SK-N-SH treated with all-trans-retinoic acid at 6 μM for 48 hours (cell line): ENCODE data around the gene FIGN.

ENCODE experiments used
- ATAC-seq: fragments of 200-7000 bp; cut with Tn5 transposase; 3 replicates; pipeline ENCODE4 v1.9.1; 2020; ENCODE audit warnings: mild to moderate bottlenecking, moderate library complexity
- ARNTL ChIP-seq: fragments of 450-650 bp; formaldehyde crosslinking; IDR thresholded peaks from 2 replicates; pipeline ENCODE4 v1.5.0; 2020; ENCODE audit warnings: low read depth, mild to moderate bottlenecking, moderate library complexity, borderline replicate concordance
- BACH2 ChIP-seq: fragments of 250-450 bp; sonication (Bioruptor Pico); IDR thresholded peaks from 2 replicates; pipeline ENCODE4 v1.9.0; 2021; ENCODE audit warnings: mild to moderate bottlenecking, borderline replicate concordance
- CREB5 ChIP-seq: fragments of 250-450 bp; sonication (Bioruptor Pico); IDR thresholded peaks from 2 replicates; pipeline ENCODE4 v1.5.1; 2020; ENCODE audit warnings: low read depth, mild to moderate bottlenecking, moderate library complexity
- CSDC2 ChIP-seq: fragments of 250-450 bp; sonication (Bioruptor Pico); IDR thresholded peaks from 2 replicates; pipeline ENCODE4 v1.5.0; 2020; ENCODE audit warnings: mild to moderate bottlenecking, moderate library complexity
- CSRNP3 ChIP-seq: fragments of 250-450 bp; sonication (Bioruptor Pico); IDR thresholded peaks from 2 replicates; pipeline ENCODE4 v1.5.1; 2021; ENCODE audit warnings: mild to moderate bottlenecking, moderate library complexity
- GLIS3 ChIP-seq: fragments of 250-450 bp; sonication (Bioruptor Pico); IDR thresholded peaks from 2 replicates; pipeline ENCODE4 v1.5.0; 2020; ENCODE audit warnings: mild to moderate bottlenecking, moderate library complexity
- ISL1 ChIP-seq: fragments of 250-450 bp; sonication (Bioruptor Pico); IDR thresholded peaks from 2 replicates; pipeline ENCODE4 v2.1.2; 2022; ENCODE audit warnings: mild to moderate bottlenecking, moderate library complexity
- OSR1 ChIP-seq: fragments of 250-450 bp; sonication (Bioruptor Pico); IDR thresholded peaks from 2 replicates; pipeline ENCODE4 v1.8.0; 2022; ENCODE audit warnings: moderate library complexity, mild to moderate bottlenecking, inconsistent platforms
- POU6F1 ChIP-seq: fragments of 250-450 bp; sonication (Bioruptor Pico); IDR thresholded peaks from 2 replicates; pipeline ENCODE4 v1.8.0; 2021; ENCODE audit warnings: low read depth, mild to moderate bottlenecking, moderate library complexity, borderline replicate concordance
- RARB ChIP-seq: fragments of 250-450 bp; sonication (Bioruptor Pico); IDR thresholded peaks from 2 replicates; pipeline ENCODE4 v1.8.0; 2021; ENCODE audit warnings: mild to moderate bottlenecking, moderate library complexity
- SNAI2 ChIP-seq: fragments of 250-450 bp; sonication (Bioruptor Pico); IDR thresholded peaks from 2 replicates; pipeline ENCODE4 v1.5.0; 2020; ENCODE audit warnings: mild to moderate bottlenecking, moderate library complexity
- TCF4 ChIP-seq: fragments of 250-450 bp; sonication (Bioruptor Pico); IDR thresholded peaks from 2 replicates; pipeline ENCODE4 v1.8.0; 2021; ENCODE audit warnings: mild to moderate bottlenecking, moderate library complexity, borderline replicate concordance
- ZFP3 ChIP-seq: fragments of 250-450 bp; sonication (Bioruptor Pico); IDR thresholded peaks from 2 replicates; pipeline ENCODE4 v1.5.0; 2020; ENCODE audit warnings: mild to moderate bottlenecking, moderate library complexity
- ZFP30 ChIP-seq: fragments of 450-650 bp; formaldehyde crosslinking; IDR thresholded peaks from 2 replicates; pipeline ENCODE4 v1.5.0; 2022; ENCODE audit warnings: mild to moderate bottlenecking, moderate library complexity
- ZNF565 ChIP-seq: fragments of 450-650 bp; formaldehyde crosslinking; conservative IDR thresholded peaks from 2 replicates; pipeline ENCODE4 v1.5.0; 2020; ENCODE audit warnings: low read depth, mild to moderate bottlenecking, moderate library complexity
- ZNF70 ChIP-seq: fragments of 450-650 bp; formaldehyde crosslinking; IDR thresholded peaks from 2 replicates; pipeline ENCODE4 v1.5.0; 2020; ENCODE audit warnings: mild to moderate bottlenecking, moderate library complexity
- ZNF8 ChIP-seq: fragments of 450-650 bp; formaldehyde crosslinking; IDR thresholded peaks from 2 replicates; pipeline ENCODE4 v1.5.0; 2020; ENCODE audit warnings: mild to moderate bottlenecking, moderate library complexity
- TF ChIP-seq, protein P1 (sequence below): fragments of 250-450 bp; sonication (Bioruptor Pico); IDR thresholded peaks from 2 replicates; pipeline ENCODE4 v1.5.0; 2020; ENCODE audit warnings: mild to moderate bottlenecking, moderate library complexity
- TF ChIP-seq, protein P2 (sequence below): fragments of 250-450 bp; sonication (Bioruptor Pico); IDR thresholded peaks from 2 replicates; pipeline ENCODE4 v1.8.0; 2020; ENCODE audit warnings: mild to moderate bottlenecking, moderate library complexity, borderline replicate concordance

The FIGN gene

GRCh38 chr2:163737563-163737962 is 1.8 kb upstream of the FIGN start:
- ATAC-seq: no peak
- no peak for TF ChIP-seq ARNTL
- TF ChIP-seq ZNF8 (CRISPR knock-in tag): no peak
- TF ChIP-seq ZFP30 (CRISPR knock-in tag): no peak
- TF ChIP-seq ZNF70 (CRISPR knock-in tag): no peak
- no peak for TF ChIP-seq ZNF565 (CRISPR knock-in tag)
- no peak for TF ChIP-seq SNAI2 (CRISPR knock-in tag)
- TF ChIP-seq, protein P1, sequence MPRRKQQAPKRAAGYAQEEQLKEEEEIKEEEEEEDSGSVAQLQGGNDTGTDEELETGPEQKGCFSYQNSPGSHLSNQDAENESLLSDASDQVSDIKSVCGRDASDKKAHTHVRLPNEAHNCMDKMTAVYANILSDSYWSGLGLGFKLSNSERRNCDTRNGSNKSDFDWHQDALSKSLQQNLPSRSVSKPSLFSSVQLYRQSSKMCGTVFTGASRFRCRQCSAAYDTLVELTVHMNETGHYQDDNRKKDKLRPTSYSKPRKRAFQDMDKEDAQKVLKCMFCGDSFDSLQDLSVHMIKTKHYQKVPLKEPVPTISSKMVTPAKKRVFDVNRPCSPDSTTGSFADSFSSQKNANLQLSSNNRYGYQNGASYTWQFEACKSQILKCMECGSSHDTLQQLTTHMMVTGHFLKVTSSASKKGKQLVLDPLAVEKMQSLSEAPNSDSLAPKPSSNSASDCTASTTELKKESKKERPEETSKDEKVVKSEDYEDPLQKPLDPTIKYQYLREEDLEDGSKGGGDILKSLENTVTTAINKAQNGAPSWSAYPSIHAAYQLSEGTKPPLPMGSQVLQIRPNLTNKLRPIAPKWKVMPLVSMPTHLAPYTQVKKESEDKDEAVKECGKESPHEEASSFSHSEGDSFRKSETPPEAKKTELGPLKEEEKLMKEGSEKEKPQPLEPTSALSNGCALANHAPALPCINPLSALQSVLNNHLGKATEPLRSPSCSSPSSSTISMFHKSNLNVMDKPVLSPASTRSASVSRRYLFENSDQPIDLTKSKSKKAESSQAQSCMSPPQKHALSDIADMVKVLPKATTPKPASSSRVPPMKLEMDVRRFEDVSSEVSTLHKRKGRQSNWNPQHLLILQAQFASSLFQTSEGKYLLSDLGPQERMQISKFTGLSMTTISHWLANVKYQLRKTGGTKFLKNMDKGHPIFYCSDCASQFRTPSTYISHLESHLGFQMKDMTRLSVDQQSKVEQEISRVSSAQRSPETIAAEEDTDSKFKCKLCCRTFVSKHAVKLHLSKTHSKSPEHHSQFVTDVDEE (CRISPR knock-in tag): no peak
- no peak for TF ChIP-seq CREB5 (CRISPR knock-in tag)
- TF ChIP-seq, all 23 proteins: peak for 0

DNA sequence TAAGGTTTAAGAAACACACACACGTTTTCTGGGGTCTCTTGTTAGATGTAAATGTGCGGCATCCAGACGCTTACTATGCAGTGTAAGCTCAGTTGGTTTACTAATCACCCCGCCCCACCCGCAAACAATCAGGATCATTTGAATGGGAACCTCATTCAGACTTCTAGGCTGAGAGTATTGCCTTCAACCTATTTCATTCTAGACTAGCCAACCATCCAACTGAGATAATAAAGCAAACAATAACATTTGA is 1.3 kb upstream of the FIGN start:
- TF ChIP-seq ZNF565 (CRISPR knock-in tag) (no peak), CSDC2 (CRISPR knock-in tag) (no peak), TCF4 (no peak), RARB (CRISPR knock-in tag) (no peak), ZNF8 (CRISPR knock-in tag) (no peak), ISL1 (CRISPR knock-in tag) (no peak), OSR1 (CRISPR knock-in tag) (no peak), BACH2 (CRISPR knock-in tag) (no peak), SNAI2 (CRISPR knock-in tag) (no peak), ZFP3 (no peak), CSRNP3 (CRISPR knock-in tag) (no peak), POU6F1 (no peak), ARNTL (no peak), GLIS3 (CRISPR knock-in tag) (no peak), CREB5 (CRISPR knock-in tag) (no peak)
- TF ChIP-seq, protein P2, sequence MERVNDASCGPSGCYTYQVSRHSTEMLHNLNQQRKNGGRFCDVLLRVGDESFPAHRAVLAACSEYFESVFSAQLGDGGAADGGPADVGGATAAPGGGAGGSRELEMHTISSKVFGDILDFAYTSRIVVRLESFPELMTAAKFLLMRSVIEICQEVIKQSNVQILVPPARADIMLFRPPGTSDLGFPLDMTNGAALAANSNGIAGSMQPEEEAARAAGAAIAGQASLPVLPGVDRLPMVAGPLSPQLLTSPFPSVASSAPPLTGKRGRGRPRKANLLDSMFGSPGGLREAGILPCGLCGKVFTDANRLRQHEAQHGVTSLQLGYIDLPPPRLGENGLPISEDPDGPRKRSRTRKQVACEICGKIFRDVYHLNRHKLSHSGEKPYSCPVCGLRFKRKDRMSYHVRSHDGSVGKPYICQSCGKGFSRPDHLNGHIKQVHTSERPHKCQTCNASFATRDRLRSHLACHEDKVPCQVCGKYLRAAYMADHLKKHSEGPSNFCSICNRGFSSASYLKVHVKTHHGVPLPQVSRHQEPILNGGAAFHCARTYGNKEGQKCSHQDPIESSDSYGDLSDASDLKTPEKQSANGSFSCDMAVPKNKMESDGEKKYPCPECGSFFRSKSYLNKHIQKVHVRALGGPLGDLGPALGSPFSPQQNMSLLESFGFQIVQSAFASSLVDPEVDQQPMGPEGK (CRISPR knock-in tag): no peak
- TF ChIP-seq, protein P1 (CRISPR knock-in tag): no peak
- no peak for ATAC-seq
